ENCODE data around the gene NTM.

DNA sequence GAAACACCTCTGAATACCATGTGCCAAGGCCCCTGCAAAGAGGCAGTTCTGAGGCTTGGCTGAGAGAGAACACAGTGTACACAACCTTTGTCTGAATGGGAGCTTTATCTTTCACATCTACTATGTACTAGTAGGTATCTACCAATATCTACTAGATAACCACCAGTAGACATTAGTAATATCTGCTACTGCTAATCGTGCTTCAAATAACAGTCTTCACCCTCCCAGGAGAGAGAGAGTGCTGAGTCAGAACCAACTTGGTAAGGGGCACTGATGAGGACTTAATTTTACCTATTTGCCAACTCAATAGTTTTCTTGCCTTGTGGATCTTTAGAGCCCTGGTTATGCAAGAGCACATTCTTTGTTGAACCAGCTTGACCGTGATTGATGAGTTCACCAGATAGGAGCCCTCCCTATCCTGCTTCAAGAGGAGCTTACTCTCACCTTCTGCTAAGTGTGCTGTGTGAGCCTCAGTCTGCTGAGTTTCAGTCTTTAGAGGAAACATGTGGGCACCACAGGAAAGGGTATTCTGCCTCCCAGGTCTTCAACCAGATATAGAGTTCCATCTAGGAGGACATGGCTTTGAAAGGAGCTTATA lies 967.5 kb downstream of the NTM start:
- TF ChIP-seq, protein P1, sequence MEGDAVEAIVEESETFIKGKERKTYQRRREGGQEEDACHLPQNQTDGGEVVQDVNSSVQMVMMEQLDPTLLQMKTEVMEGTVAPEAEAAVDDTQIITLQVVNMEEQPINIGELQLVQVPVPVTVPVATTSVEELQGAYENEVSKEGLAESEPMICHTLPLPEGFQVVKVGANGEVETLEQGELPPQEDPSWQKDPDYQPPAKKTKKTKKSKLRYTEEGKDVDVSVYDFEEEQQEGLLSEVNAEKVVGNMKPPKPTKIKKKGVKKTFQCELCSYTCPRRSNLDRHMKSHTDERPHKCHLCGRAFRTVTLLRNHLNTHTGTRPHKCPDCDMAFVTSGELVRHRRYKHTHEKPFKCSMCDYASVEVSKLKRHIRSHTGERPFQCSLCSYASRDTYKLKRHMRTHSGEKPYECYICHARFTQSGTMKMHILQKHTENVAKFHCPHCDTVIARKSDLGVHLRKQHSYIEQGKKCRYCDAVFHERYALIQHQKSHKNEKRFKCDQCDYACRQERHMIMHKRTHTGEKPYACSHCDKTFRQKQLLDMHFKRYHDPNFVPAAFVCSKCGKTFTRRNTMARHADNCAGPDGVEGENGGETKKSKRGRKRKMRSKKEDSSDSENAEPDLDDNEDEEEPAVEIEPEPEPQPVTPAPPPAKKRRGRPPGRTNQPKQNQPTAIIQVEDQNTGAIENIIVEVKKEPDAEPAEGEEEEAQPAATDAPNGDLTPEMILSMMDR (IDR thresholded peaks at IDR 0.05), result no peak
- TF ChIP-seq POLR2A (IDR thresholded peaks at IDR 0.05), result no peak

Data from uterus (tissue), 2 donors.